GM21786 (cell line): Measurements from ENCODE around the gene PPM1F.

Experiments
- ATAC-seq: cut with Tn5 transposase; IDR thresholded peaks from one replicate; pipeline ENCODE4 v1.9.1; 2021; ENCODE audit not compliant: unreplicated experiment

PPM1F gene

GRCh38 chr22:21952586-21953571 lies at the start of gene PPM1F:
Gene PPM1F, minus strand, starts transcription at chr22:21952848. Its CDS starts 6,800 bp downstream, at chr22:21946048.
- peak; percentile 72 for ATAC-seq

- no peak for ATAC-seq
Measured at GRCh38 chr22:22001664-22002525, 49.2 kb upstream of the PPM1F start.

- ATAC-seq = no peak
Measured at GRCh38 chr22:21998595-21999247, 46.1 kb upstream of the PPM1F start.

- no peak for ATAC-seq
Measured at GRCh38 chr22:21996175-21996720, 43.6 kb upstream of the PPM1F start.

GRCh38 chr22:21995660-21996059 lies 43.0 kb upstream of the PPM1F start:
- ATAC-seq = no peak

GRCh38 chr22:21994881-21995444 lies 42.3 kb upstream of the PPM1F start:
- no peak for ATAC-seq

- ATAC-seq = no peak
Measured at GRCh38 chr22:21992593-21993237, 40.1 kb upstream of the PPM1F start.

- no peak for ATAC-seq
Measured at GRCh38 chr22:21991774-21992173, 39.1 kb upstream of the PPM1F start.

GRCh38 chr22:21991304-21991596 lies 38.6 kb upstream of the PPM1F start:
- ATAC-seq = no peak

- no peak for ATAC-seq
Measured at GRCh38 chr22:21990445-21991303, 38.0 kb upstream of the PPM1F start.

GRCh38 chr22:21989049-21989448 lies 36.4 kb upstream of the PPM1F start:
- no peak for ATAC-seq

GRCh38 chr22:21985214-21985613 lies 32.6 kb upstream of the PPM1F start:
- ATAC-seq = no peak

- no peak for ATAC-seq
Measured at GRCh38 chr22:21984793-21985192, 32.1 kb upstream of the PPM1F start.

GRCh38 chr22:21982338-21982965 lies 29.8 kb upstream of the PPM1F start, which contains the start of gene TOP3B:
Gene TOP3B, minus strand, starts transcription at chr22:21982787. Its CDS starts 7,078 bp downstream, at chr22:21975709.
- no peak for ATAC-seq

GRCh38 chr22:21981874-21982273 lies 29.2 kb upstream of the PPM1F start:
- no peak for ATAC-seq

- ATAC-seq = no peak
Measured at GRCh38 chr22:21980547-21980946, 27.9 kb upstream of the PPM1F start.

GRCh38 chr22:21978564-21979386 lies 26.1 kb upstream of the PPM1F start:
- ATAC-seq = no peak

GRCh38 chr22:21977814-21978213 lies 25.2 kb upstream of the PPM1F start:
- no peak for ATAC-seq
